ENCODE data around the gene MORN5. TPM values are rescaled to one million over a fixed set of nuclear protein-coding genes. Genes with fewer than 3 reads are reported as not detected.

Gene MORN5
- total and polyA plus RNA-seq, 4 donors, result not detected

- Histone ChIP-seq H3K4me1 (ENCODE audit: control insufficient read depth in 4 of 4, insufficient read depth in 4 of 4, low read length in 3 of 4) (peaks cover 6 to 22% (median 18%) of the 10 kb centered on the region in 4 donors), H3K9me3 (ENCODE audit: control insufficient read depth in 4 of 4, low read length in 3 of 4) (peaks cover 0 to 2% (median 0%) of the 10 kb centered on the region in 4 donors), H3K27ac (ENCODE audit: low read depth in 1 of 2, low read length in 2 of 2) (no peak overlapping the region), H3K36me3 (ENCODE audit: control insufficient read depth in 4 of 4, insufficient read depth in 3 of 4, low read depth in 1 of 4, low read length in 3 of 4) (no peaks in the 10 kb centered on the region), H3K4me3 (ENCODE audit: low read depth in 1 of 3, low read length in 3 of 3) (no peak overlapping the region), H3K27me3 (ENCODE audit: control insufficient read depth in 4 of 4, insufficient read depth in 4 of 4, low read length in 3 of 4) (peaks cover 0 to 38% (median 16%) of the 10 kb centered on the region in 4 donors), H3K9ac (ENCODE audit: low read depth in 1 of 2, low read length in 2 of 2) (no peak overlapping the region)
- 33% methylated on average over 35 of the region's 35 CpGs for WGBS
- no peak for TF ChIP-seq GABPA (IDR thresholded peaks at IDR 0.05 in 1 of 2, conservative IDR thresholded peaks at IDR 0.05 in 1 of 2)
- TF ChIP-seq TAF1 (conservative IDR thresholded peaks at IDR 0.05), result no peak
- no peak for TF ChIP-seq NR2F2 (IDR thresholded peaks at IDR 0.05)
- TF ChIP-seq HNF4A (conservative IDR thresholded peaks at IDR 0.05), result no peak
- no peak for TF ChIP-seq ATF3 (IDR thresholded peaks at IDR 0.05)
- no peak for DNase-seq (ENCODE audit: low spot score)
Measured at GRCh38 chr9:122216798-122217418, 57.2 kb downstream of the MORN5 start.

- 33% methylated on average over 4 of the region's 4 CpGs for WGBS
- DNase-seq (ENCODE audit: low spot score), result no peak
- Histone ChIP-seq H3K4me1 (ENCODE audit: control insufficient read depth in 4 of 4, insufficient read depth in 4 of 4, low read length in 3 of 4) (peaks cover 6 to 22% (median 18%) of the 10 kb centered on the region in 4 donors), H3K27me3 (ENCODE audit: control insufficient read depth in 4 of 4, insufficient read depth in 4 of 4, low read length in 3 of 4) (peaks cover 0 to 40% (median 18%) of the 10 kb centered on the region in 4 donors), H3K27ac (ENCODE audit: low read depth in 1 of 2, low read length in 2 of 2) (no peak overlapping the region), H3K9me3 (ENCODE audit: control insufficient read depth in 4 of 4, low read length in 3 of 4) (peaks cover 0 to 2% (median 0%) of the 10 kb centered on the region in 4 donors), H3K9ac (ENCODE audit: low read depth in 1 of 2, low read length in 2 of 2) (no peak overlapping the region), H3K4me3 (ENCODE audit: low read depth in 1 of 3, low read length in 3 of 3) (no peak overlapping the region), H3K36me3 (ENCODE audit: control insufficient read depth in 4 of 4, insufficient read depth in 3 of 4, low read depth in 1 of 4, low read length in 3 of 4) (no peaks in the 10 kb centered on the region)
- TF ChIP-seq EGR1 (IDR thresholded peaks at IDR 0.05; ENCODE audit: low read depth in 2 of 2) (no peak), HNF4A (conservative IDR thresholded peaks at IDR 0.05) (no peak), FOXA2 (IDR thresholded peaks at IDR 0.05) (no peak), ATF3 (IDR thresholded peaks at IDR 0.05) (no peak), FOXA1 (IDR thresholded peaks at IDR 0.05) (no peak), RAD21 (IDR thresholded peaks at IDR 0.05) (no peak), ZBTB33 (IDR thresholded peaks at IDR 0.05) (no peak)
Measured at GRCh38 chr9:122217640-122218039, 57.9 kb downstream of the MORN5 start.

- Histone ChIP-seq H3K9me3 (ENCODE audit: control insufficient read depth in 4 of 4, low read length in 3 of 4) (peaks cover 0 to 2% (median 0%) of the 10 kb centered on the region in 4 donors), H3K9ac (ENCODE audit: low read depth in 1 of 2, low read length in 2 of 2) (no peak overlapping the region), H3K36me3 (ENCODE audit: control insufficient read depth in 4 of 4, insufficient read depth in 3 of 4, low read depth in 1 of 4, low read length in 3 of 4) (no peaks in the 10 kb centered on the region), H3K4me3 (ENCODE audit: low read depth in 1 of 3, low read length in 3 of 3) (peak overlapping the region in 1 of 3 donors; percentile 7), H3K27me3 (ENCODE audit: control insufficient read depth in 4 of 4, insufficient read depth in 4 of 4, low read length in 3 of 4) (peaks cover 0 to 37% (median 17%) of the 10 kb centered on the region in 4 donors), H3K4me1 (ENCODE audit: control insufficient read depth in 4 of 4, insufficient read depth in 4 of 4, low read length in 3 of 4) (peaks cover 6 to 21% (median 18%) of the 10 kb centered on the region in 4 donors), H3K27ac (ENCODE audit: low read depth in 1 of 2, low read length in 2 of 2) (no peak overlapping the region)
- 32% methylated on average over 11 of the region's 11 CpGs for WGBS
- DNase-seq (ENCODE audit: low spot score), result no peak
- TF ChIP-seq NR2F2 (IDR thresholded peaks at IDR 0.05) (no peak), REST (IDR thresholded peaks at IDR 0.05) (no peak), HNF4G (IDR thresholded peaks at IDR 0.05) (no peak), ATF3 (IDR thresholded peaks at IDR 0.05) (no peak), CTCF (IDR thresholded peaks at IDR 0.05; ENCODE audit: low read depth, low read length, missing input control) (no peak), JUND (IDR thresholded peaks at IDR 0.05) (no peak), ZBTB33 (IDR thresholded peaks at IDR 0.05) (no peak)
Measured at GRCh38 chr9:122218071-122218934, 58.6 kb downstream of the MORN5 start.

All from liver (tissue), 9 donors.